Gastroesophageal sphincter (tissue), 4 donors: ENCODE results near the gene PLA1A. TPM values are rescaled to one million over a fixed set of nuclear protein-coding genes. Genes with fewer than 3 reads are reported as not detected.
"Not testable (repeated sequence)": the region's sequence is repeated elsewhere in the genome, so short reads cannot be mapped to it uniquely, and the experiment has no call there.

Source experiments
- ATAC-seq: fragments of 150-250 bp; one replicate; pipeline ENCODE4 v1.9.1; 2016; ENCODE audit warnings: mild to moderate bottlenecking, moderate library complexity
- H3K27ac ChIP-seq, 4 donors: fragments of 200-600 bp; sonication (generic) in 3 of 4; 1 replicate in 3 of 4; 2 replicates in 1 of 4; pipeline ENCODE4 v1.5.1; 2016 to 2019
- H3K27me3 ChIP-seq: fragments of 200-600 bp; sonication (generic); one replicate; pipeline ENCODE4 v1.5.1; 2019
- H3K36me3 ChIP-seq, 2 donors: fragments of 200-600 bp; sonication (generic); one replicate each; pipeline ENCODE4 v1.5.1; 2019; ENCODE audit warnings: control low read depth in 1 of 2
- H3K4me1 ChIP-seq, 3 donors: fragments of 200-600 bp; sonication (generic); 1 replicate in 2 of 3; 2 replicates in 1 of 3; pipeline ENCODE4 v1.5.1; 2016 to 2019; ENCODE audit warnings: control low read depth in 2 of 3
- H3K4me3 ChIP-seq, 2 donors: fragments of 200-600 bp; sonication (generic); one replicate each; pipeline ENCODE4 v1.5.1; 2019; ENCODE audit warnings: mild to moderate bottlenecking in 1 of 2, moderate library complexity in 1 of 2
- H3K9me3 ChIP-seq, 3 donors: fragments of 200-600 bp; sonication (generic); one replicate each; pipeline ENCODE4 v1.5.1; 2017 to 2019; ENCODE audit warnings: control low read depth in 2 of 3
- EP300 ChIP-seq: sonication (generic); formaldehyde crosslinking; IDR thresholded peaks from one replicate; pipeline ENCODE4 v1.6.1; 2017; ENCODE audit warnings: antibody characterized with exemption, mild to moderate bottlenecking
- POLR2A ChIP-seq, 2 donors: fragments of 450-650 bp; IDR thresholded peaks; one replicate each; pipeline ENCODE4 v1.6.1; 2017; ENCODE audit warnings: antibody characterized with exemption in 2 of 2, mild to moderate bottlenecking in 2 of 2, moderate library complexity in 1 of 2
- POLR2AphosphoS5 ChIP-seq: sonication (generic); formaldehyde crosslinking; IDR thresholded peaks from one replicate; pipeline ENCODE4 v1.6.1; 2017; ENCODE audit warnings: antibody characterized with exemption
- WGBS, 2 donors: methylation state at CpG; one replicate each; pipeline ENCODE4 v1.1.5; 2018; ENCODE audit warnings: low coverage in 1 of 2; 5-methylcytosine and 5-hydroxymethylcytosine counted together
- total RNA-seq, 4 donors: library from RNA; depleted of rRNA; stranded (reverse); fragments of >200 nt; gene quantifications; one replicate each; pipeline ENCODE4 v1.1.0, GENCODE V29; 2016
- TF ChIP-seq, protein P1 (sequence below), 4 experiments: fragments of 200-600 bp in 2 of 4; fragments of 450-650 bp in 2 of 4; sonication (generic) in 1 of 4; IDR thresholded peaks; one replicate each; pipeline ENCODE4 v1.5.1; 2017 to 2019; ENCODE audit warnings: antibody characterized with exemption in 4 of 4, mild to moderate bottlenecking in 2 of 4, moderate library complexity in 2 of 4

PLA1A gene
- total RNA-seq, 4 donors from 2014 or later, result 0.50 to 1.8 (median 1.4) TPM

- no peaks in the 10 kb centered on the region for H3K27me3 ChIP-seq
- peaks cover 0 to 41% of the 10 kb centered on the region in 2 donors for H3K36me3 ChIP-seq
- no peak for ATAC-seq
- H3K27ac ChIP-seq, result no peak overlapping the region
- 69 to 96% methylated on average over 3 of the region's 3 CpGs for WGBS, 2 donors
- TF ChIP-seq POLR2A (IDR thresholded peaks at IDR 0.05) (no peak), POLR2AphosphoS5 (no peak), EP300 (no peak)
- TF ChIP-seq, protein P1, sequence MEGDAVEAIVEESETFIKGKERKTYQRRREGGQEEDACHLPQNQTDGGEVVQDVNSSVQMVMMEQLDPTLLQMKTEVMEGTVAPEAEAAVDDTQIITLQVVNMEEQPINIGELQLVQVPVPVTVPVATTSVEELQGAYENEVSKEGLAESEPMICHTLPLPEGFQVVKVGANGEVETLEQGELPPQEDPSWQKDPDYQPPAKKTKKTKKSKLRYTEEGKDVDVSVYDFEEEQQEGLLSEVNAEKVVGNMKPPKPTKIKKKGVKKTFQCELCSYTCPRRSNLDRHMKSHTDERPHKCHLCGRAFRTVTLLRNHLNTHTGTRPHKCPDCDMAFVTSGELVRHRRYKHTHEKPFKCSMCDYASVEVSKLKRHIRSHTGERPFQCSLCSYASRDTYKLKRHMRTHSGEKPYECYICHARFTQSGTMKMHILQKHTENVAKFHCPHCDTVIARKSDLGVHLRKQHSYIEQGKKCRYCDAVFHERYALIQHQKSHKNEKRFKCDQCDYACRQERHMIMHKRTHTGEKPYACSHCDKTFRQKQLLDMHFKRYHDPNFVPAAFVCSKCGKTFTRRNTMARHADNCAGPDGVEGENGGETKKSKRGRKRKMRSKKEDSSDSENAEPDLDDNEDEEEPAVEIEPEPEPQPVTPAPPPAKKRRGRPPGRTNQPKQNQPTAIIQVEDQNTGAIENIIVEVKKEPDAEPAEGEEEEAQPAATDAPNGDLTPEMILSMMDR (IDR thresholded peaks at IDR 0.05), result no peak
- H3K9me3 ChIP-seq, result no peaks in the 10 kb centered on the region
- H3K4me3 ChIP-seq, result no peak overlapping the region
- no peaks in the 10 kb centered on the region for H3K4me1 ChIP-seq
Measured at GRCh38 chr3:119588112-119588511, 9.6 kb upstream of the PLA1A start.

- TF ChIP-seq POLR2A (IDR thresholded peaks at IDR 0.05) (no peak), POLR2AphosphoS5 (no peak), EP300 (no peak)
- TF ChIP-seq, protein P1 (IDR thresholded peaks at IDR 0.05), result no peak
- Histone ChIP-seq H3K9me3 (no peaks in the 10 kb centered on the region), H3K4me1 (no peaks in the 10 kb centered on the region), H3K4me3 (no peak overlapping the region), H3K36me3 (peaks cover 0 to 41% of the 10 kb centered on the region in 2 donors), H3K27ac (no peak overlapping the region), H3K27me3 (no peaks in the 10 kb centered on the region)
- peak; percentile 42 for ATAC-seq
- WGBS, 2 donors, result 50 to 56% methylated on average over 2 to 4 of the region's 6 CpGs
Measured at GRCh38 chr3:119589102-119589773, 8.4 kb upstream of the PLA1A start.

DNA sequence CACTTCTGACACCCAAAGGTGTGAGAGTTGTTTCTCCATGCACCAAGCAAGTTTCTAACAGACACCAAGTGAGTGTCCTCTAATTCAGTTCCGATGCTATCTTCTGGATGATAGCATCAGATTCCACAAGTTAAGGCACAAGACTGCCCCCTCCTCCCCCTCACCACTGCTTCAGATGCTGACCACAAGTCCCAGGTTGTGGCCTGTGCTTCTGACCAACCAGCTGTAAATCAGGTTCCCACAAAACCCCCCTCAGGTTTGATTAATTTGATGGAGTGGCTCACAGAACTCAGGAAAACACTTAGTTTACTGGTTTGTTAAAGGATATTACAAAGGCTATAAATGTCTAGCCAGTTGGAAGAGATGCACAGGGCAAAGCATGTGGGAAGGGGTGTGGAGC lies 7.0 kb upstream of the PLA1A start:
- H3K27ac ChIP-seq, result no peak overlapping the region
- H3K4me3 ChIP-seq, result no peak overlapping the region
- H3K27me3 ChIP-seq, result no peaks in the 10 kb centered on the region
- ATAC-seq, result no peak
- no peaks in the 10 kb centered on the region for H3K9me3 ChIP-seq
- 83% methylated on average over 1 of the region's 1 CpG; no CpG with 5 or more reads in 1 of the 2 donors for WGBS, 2 donors
- peaks cover 0 to under 1% (median 0%) of the 10 kb centered on the region in 3 donors for H3K4me1 ChIP-seq
- TF ChIP-seq EP300 (no peak), POLR2A (IDR thresholded peaks at IDR 0.05) (no peak), POLR2AphosphoS5 (no peak)
- TF ChIP-seq, protein P1 (IDR thresholded peaks at IDR 0.05), result no peak
- peaks cover 0 to 30% of the 10 kb centered on the region in 2 donors for H3K36me3 ChIP-seq

DNA sequence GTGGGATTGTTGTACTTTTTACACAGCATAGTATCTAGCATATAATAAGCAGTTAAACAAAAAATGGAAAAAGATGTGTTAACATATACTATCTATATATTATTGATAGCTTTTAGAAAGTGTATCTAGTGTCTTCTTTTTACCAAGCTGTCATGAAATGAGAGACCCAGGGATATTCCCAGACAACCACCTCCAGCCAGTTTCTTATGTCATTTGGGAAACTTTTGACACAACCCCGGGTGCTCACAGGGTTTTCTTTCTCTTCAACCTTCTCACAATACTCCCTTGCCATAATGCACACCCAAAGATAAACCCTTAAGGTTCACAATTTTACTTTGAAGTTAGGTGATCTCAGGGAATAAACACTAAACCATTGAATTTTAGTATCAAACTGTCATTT lies 4.8 kb upstream of the PLA1A start:
- 38 to 78% methylated on average over 1 of the region's 1 CpG for WGBS, 2 donors
- Histone ChIP-seq H3K9me3 (no peaks in the 10 kb centered on the region), H3K4me1 (peaks cover 0 to 10% (median 0%) of the 10 kb centered on the region in 3 donors), H3K36me3 (peaks cover 0 to 13% of the 10 kb centered on the region in 2 donors), H3K27me3 (no peaks in the 10 kb centered on the region), H3K4me3 (no peak overlapping the region), H3K27ac (no peak overlapping the region)
- no peak for ATAC-seq
- TF ChIP-seq POLR2A (IDR thresholded peaks at IDR 0.05), result no peak
- no peak for TF ChIP-seq POLR2AphosphoS5
- TF ChIP-seq, protein P1 (IDR thresholded peaks at IDR 0.05), result no peak
- TF ChIP-seq EP300, result no peak

DNA sequence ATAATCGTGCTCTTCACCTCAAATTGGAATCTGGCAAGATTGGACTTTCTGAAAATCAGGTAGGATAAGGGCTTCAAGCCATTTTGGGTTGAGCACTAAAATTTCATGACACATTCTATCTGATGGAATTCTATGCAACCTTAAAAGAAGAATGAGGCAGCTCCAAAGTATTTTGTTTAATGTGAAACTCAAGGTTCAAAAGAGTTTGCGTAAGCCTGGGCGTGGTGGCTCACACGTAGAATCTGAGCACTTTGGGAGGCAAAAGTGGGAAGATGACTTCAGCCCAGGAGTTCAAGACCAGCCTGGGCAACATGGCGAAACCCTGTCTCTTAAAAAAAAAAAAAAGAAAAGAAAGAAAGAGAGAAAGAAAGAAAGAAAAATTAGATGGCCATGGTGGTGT lies 3.6 kb upstream of the PLA1A start:
- Histone ChIP-seq H3K4me3 (no peak overlapping the region), H3K36me3 (peaks cover 0 to under 1% of the 10 kb centered on the region in 2 donors), H3K9me3 (no peaks in the 10 kb centered on the region), H3K27ac (no peak overlapping the region), H3K27me3 (no peaks in the 10 kb centered on the region), H3K4me1 (peaks cover 0 to 10% (median 0%) of the 10 kb centered on the region in 3 donors)
- WGBS, 2 donors, result 90 to 95% methylated on average over 2 to 4 of the region's 5 CpGs
- no peak for ATAC-seq
- TF ChIP-seq EP300 (no peak), POLR2A (IDR thresholded peaks at IDR 0.05) (no peak), POLR2AphosphoS5 (no peak)
- TF ChIP-seq, protein P1 (IDR thresholded peaks at IDR 0.05), result no peak

GRCh38 chr3:119594929-119595328 lies 2.8 kb upstream of the PLA1A start:
- not testable (repeated sequence) for H3K36me3 ChIP-seq, H3K27me3 ChIP-seq, ATAC-seq, H3K27ac ChIP-seq, H3K4me3 ChIP-seq, H3K9me3 ChIP-seq
- H3K4me1 ChIP-seq, result peaks cover 0 to 10% (median 0%) of the 10 kb centered on the region in 3 donors
- WGBS, 2 donors, result 100% methylated on average over 1 of the region's 1 CpG; no CpG with 5 or more reads in 1 of the 2 donors
